Ovary (tissue), 9 donors: ENCODE data around the gene PITPNM3. TPM values are rescaled to one million over a fixed set of nuclear protein-coding genes. Genes with fewer than 3 reads are reported as not detected.

Experiments
- DNase-seq, 5 donors: peaks; one replicate each; pipeline ENCODE4 v3.0.0-alpha.2; 2019 to 2020
- H3K27ac ChIP-seq, 2 donors: fragments of 200-600 bp; one replicate each; pipeline versions ENCODE4 v1.5.1 to v1.8.0; 2019 to 2022
- H3K27me3 ChIP-seq: fragments of 200-600 bp; one replicate; pipeline ENCODE4 v1.8.0; 2022
- H3K36me3 ChIP-seq: fragments of 200-600 bp; sonication (generic); one replicate; pipeline ENCODE4 v1.5.1; 2019
- H3K4me1 ChIP-seq: one replicate; pipeline ENCODE4 v1.8.1; 2013; ENCODE audit warnings: mild to moderate bottlenecking, moderate library complexity; ENCODE audit not compliant: insufficient read depth
- H3K4me3 ChIP-seq: fragments of 200-600 bp; sonication (generic); one replicate; pipeline ENCODE4 v1.5.1; 2017
- H3K9me3 ChIP-seq, 2 donors: fragments of 200-600 bp in 1 of 2; sonication (generic) in 1 of 2; one replicate each; pipeline versions ENCODE4 v1.5.1 to v1.8.1; 2013 to 2019; ENCODE audit warnings: mild to moderate bottlenecking in 1 of 2, moderate library complexity in 1 of 2
- CTCF ChIP-seq, 3 donors: fragments of 450-650 bp in 2 of 3; fragments of 200-600 bp in 1 of 3; IDR thresholded peaks; one replicate each; pipeline versions ENCODE4 v1.5.1 to v1.8.0; 2016 to 2022; ENCODE audit warnings: antibody characterized with exemption in 3 of 3, mild to moderate bottlenecking in 1 of 3
- EP300 ChIP-seq: sonication (generic); formaldehyde crosslinking; IDR thresholded peaks from one replicate; pipeline ENCODE4 v1.6.1; 2017; ENCODE audit warnings: antibody characterized with exemption
- POLR2A ChIP-seq: fragments of 450-650 bp; IDR thresholded peaks from one replicate; pipeline ENCODE4 v1.6.1; 2017; ENCODE audit warnings: antibody characterized with exemption, mild to moderate bottlenecking, moderate library complexity
- WGBS, 3 donors: extraction: QIAGEN DNeasy Blood & Tissue Kit in 1 of 3; methylation state at CpG; one replicate each; pipeline versions ENCODE4 v1.1.5 to v1.1.7; 2013 to 2017; 5-methylcytosine and 5-hydroxymethylcytosine counted together
- intact Hi-C, 4 donors: fragments of 100-400 bp; cut with DNase I; formaldehyde crosslinking; loops; one replicate each; pipeline versions ENCODE4 v1.11.0 to v1.15.1; 2022 to 2023
- polyA plus RNA-seq, 2 donors: library from polyadenylated mRNA; stranded (reverse); fragments of 200-250 nt in 1 of 2; fragments of 350-450 nt in 1 of 2; fragmentation: Illumina TruSeq in 1 of 2; extraction: RNeasy Lipid Tissue Mini Kit (QIAGEN cat#74804) in 1 of 2; gene quantifications; one replicate each; pipeline ENCODE4 v1.2.3, GENCODE V29; 2013 to 2014
- total RNA-seq, 7 donors: library from RNA; depleted of rRNA in 2 of 7; stranded (reverse); fragments of >200 nt in 2 of 7; fragmentation: NEBNext Ultra II Directional in 3 of 7; extraction: Animal tissue kit (Norgen Biotek cat#: 25700) in 3 of 7; gene quantifications; one replicate each; pipeline versions ENCODE4 v1.1.0 to v1.2.4, GENCODE V29; 2016 to 2023
- donor health status: DM: no; HTN: no; CAD: no; lungs with moderate emphysema.
- donor health status: DM: no; HTN: no; CAD: no.
- donor health status: Bipolar disorder and iron deficiency.
- donor health status: DM: yes; HTN: yes; CAD: no.
- donor health status: DM: no; HTN: no; CAD: no.
- donor health status: DM: yes; HTN: yes; CAD: no.

PITPNM3 gene
- total and polyA plus RNA-seq, 9 donors, result 10.0 to 68.7 (median 17.9) TPM

GRCh38 chr17:6477831-6478383 is 78.4 kb downstream of the PITPNM3 start:
- no peaks in the 10 kb centered on the region for H3K36me3 ChIP-seq
- 54 to 78% (median 59%) methylated on average over 13 to 14 of the region's 14 CpGs for WGBS, 3 donors

GRCh38 chr17:6476810-6477179 is 79.6 kb downstream of the PITPNM3 start:
- Histone ChIP-seq H3K9me3 (no peaks in the 10 kb centered on the region), H3K27ac (no peak overlapping the region), H3K27me3 (no peaks in the 10 kb centered on the region), H3K36me3 (no peaks in the 10 kb centered on the region), H3K4me1 (peaks cover 5% of the 10 kb centered on the region), H3K4me3 (no peak overlapping the region)
- intact Hi-C loops, result loop anchor here in 1 of 4 donors (10.0 kb wide), 1 partner anchor 158 kb away; no protein-coding TSS in a partner anchor
- peak in 2 of 5 donors; percentile 52 to 53 for DNase-seq
- TF ChIP-seq POLR2A, result no peak
- TF ChIP-seq CTCF (IDR thresholded peaks at IDR 0.05), result no peak
- TF ChIP-seq EP300, result no peak
- 62 to 74% (median 64%) methylated on average over 10 of the region's 10 CpGs for WGBS, 3 donors

More at GRCh38 chr17:6477831-6478383, 78.4 kb downstream of the PITPNM3 start:
- DNase-seq, result peak in 1 of 5 donors; percentile 21
- Histone ChIP-seq H3K9me3 (no peaks in the 10 kb centered on the region), H3K4me1 (peaks cover 2% of the 10 kb centered on the region), H3K27me3 (no peaks in the 10 kb centered on the region), H3K27ac (no peak overlapping the region), H3K4me3 (no peak overlapping the region)
- intact Hi-C loops, result loop anchor here in 1 of 4 donors (10.0 kb wide), 1 partner anchor 157 kb away; no protein-coding TSS in a partner anchor
- no peak for TF ChIP-seq EP300
- no peak for TF ChIP-seq CTCF (IDR thresholded peaks at IDR 0.05)
- no peak for TF ChIP-seq POLR2A

GRCh38 chr17:6476076-6476809 is 80.1 kb downstream of the PITPNM3 start:
- no peak overlapping the region for H3K4me3 ChIP-seq
- H3K27me3 ChIP-seq, result no peaks in the 10 kb centered on the region
- H3K27ac ChIP-seq, result no peak overlapping the region
- H3K9me3 ChIP-seq, result no peaks in the 10 kb centered on the region
- intact Hi-C loops, result loop anchor here in 1 of 4 donors (10.0 kb wide), 1 partner anchor 159 kb away; no protein-coding TSS in a partner anchor
- DNase-seq, result no peak
- H3K4me1 ChIP-seq, result peaks cover 9% of the 10 kb centered on the region
- WGBS, 3 donors, result 65 to 79% (median 74%) methylated on average over 8 of the region's 8 CpGs
- no peaks in the 10 kb centered on the region for H3K36me3 ChIP-seq
- TF ChIP-seq POLR2A (no peak), CTCF (IDR thresholded peaks at IDR 0.05) (no peak), EP300 (no peak)

GRCh38 chr17:6475411-6475810 is 80.9 kb downstream of the PITPNM3 start:
- Histone ChIP-seq H3K9me3 (no peaks in the 10 kb centered on the region), H3K36me3 (no peaks in the 10 kb centered on the region), H3K4me1 (peaks cover 11% of the 10 kb centered on the region), H3K27ac (no peak overlapping the region), H3K4me3 (no peak overlapping the region), H3K27me3 (no peaks in the 10 kb centered on the region)
- no peak for TF ChIP-seq CTCF (IDR thresholded peaks at IDR 0.05)
- no peak for TF ChIP-seq POLR2A
- no peak for TF ChIP-seq EP300
- 62 to 70% (median 69%) methylated on average over 4 of the region's 4 CpGs for WGBS, 3 donors
- no peak for DNase-seq
- intact Hi-C loops, result loop anchor here in 1 of 4 donors (10.0 kb wide), 1 partner anchor 159 kb away; no protein-coding TSS in a partner anchor
